Activated CD8-positive, alpha-beta memory T cell treated with anti-CD3 and anti-CD28 coated beads, Interleukin-2, amount 50 U/mL, for 1 hour (primary cell): ENCODE measurements around the gene UBL4B.

Experiments used
- DNase-seq: peaks from one replicate; pipeline ENCODE4 v3.0.0-alpha.2; 2020; ENCODE audit errors: extremely low read depth

Gene UBL4B

DNA sequence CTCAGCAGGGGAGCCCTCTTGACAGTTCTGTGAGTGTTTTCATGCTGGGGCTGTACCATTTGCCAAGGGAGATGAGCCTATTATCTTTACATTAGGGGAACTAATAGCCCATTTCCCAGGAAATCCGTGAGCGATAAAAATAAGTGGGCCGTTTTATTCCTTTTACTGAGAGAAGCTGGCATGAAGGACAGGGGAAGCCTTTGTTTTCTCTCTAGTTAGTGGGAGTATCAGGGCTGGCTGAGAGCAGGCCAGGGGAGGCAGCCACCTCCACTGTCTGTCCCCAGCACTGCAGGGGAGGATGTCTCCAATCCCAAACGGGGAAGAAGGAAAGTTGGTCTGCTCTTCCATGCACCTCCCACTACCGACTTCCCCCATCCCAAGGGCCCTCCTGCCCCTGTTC, 2.5 kb downstream of the UBL4B start:
- DNase-seq, result no peak

DNA sequence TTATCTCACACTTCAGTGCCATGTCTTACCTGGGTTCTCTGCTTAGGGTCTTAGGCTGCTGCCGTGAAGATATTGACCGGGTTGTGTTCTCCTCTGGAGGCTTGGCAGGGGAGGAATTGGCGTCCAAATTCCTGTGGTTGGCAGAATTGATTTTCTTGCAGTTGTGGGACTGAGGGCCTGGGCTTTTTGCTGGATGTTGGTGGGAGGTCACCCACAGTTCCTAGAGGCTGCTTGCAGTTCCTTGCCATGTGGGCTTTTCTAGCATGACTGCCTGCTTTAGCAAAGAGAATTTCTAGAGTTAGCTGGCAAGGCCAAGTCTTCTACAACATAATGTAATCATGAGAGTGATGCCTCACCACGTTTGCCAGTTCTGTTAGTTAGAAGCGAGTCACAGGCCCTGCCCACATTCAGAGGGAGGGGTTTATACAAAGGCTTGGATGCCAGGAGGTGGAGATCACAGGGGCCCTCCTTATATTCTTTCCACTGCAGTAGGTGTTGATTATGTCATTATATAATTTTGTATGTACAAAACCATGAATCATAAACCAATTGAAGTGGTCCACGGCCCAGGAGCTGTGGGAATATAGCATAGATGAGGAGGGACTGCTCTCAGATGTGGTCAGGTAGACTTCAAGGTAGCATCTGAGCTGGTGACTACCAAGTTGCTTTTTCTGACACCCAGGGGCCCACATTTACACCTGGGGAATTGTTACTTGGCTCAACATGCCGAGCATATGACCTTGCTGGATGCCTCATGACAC, 6.6 kb downstream of the UBL4B start:
- DNase-seq, result no peak

DNA sequence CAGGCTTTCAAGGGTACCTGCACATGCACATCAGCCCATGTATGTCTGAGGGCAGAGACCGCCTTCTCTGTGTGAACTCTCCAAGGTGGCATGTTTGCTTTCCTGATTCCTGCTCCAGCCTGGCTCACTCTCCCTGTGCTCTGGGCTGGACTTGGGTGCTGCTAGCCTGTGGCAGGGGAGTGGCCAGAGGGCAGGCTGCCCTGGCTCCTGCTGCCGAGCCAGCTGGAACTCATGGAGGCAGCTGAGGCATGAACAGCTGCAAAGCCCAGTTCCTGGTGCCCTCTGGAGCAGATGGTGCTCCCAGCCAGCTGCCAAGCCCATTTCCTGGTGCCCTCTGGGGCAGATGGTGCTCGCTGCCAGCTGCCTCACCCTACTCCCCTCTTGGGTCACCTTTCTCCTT, 7.6 kb downstream of the UBL4B start:
- no peak for DNase-seq

DNA sequence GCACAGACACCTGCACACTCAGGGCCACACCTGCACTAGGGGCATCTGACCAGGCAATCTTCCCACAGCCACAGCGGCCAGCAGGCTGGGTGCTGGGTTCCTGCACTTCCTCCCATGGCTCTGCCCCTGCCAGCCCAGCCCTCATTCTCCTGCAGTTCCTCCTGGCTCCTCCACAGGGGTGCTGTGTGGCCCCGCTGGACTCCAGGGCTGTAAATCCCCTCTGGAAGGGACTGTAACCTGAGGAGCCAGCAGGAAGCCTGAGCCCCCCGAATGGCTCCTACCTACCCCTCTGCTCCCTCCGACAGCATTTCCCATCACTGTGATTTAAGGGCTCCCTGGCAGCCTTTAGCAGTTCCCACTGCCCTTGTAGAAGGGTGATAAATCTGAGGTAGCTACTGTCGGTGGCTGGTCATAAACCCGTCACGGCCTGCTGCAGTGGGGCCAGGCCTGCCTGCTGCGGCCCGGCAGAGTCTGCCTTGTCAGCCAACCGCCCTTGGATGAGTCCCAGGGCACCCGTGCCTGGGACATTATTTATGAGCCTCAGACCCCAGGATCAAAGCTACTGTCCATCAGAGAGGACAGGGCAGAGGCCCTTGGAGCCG, 8.8 kb downstream of the UBL4B start:
- no peak for DNase-seq

DNA sequence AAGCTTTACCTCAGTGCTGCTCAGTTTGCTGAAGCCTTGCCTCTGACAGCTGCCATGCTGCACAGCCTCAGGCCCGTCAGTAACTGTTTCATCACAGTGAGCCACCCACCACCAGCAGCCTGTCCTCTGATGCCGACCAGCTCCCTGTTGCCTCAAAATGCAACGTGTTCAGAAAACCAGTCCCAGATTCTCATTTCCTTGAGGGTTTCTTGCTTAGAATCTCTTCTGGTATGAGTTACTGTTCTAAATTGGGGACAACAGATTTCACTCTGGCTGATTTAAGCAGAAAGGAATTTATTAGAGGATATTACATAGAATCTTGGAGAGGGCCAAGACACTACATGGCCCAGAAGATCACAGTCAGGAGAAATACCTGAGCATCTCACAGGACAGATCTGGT, 11.0 kb downstream of the UBL4B start:
- DNase-seq, result no peak

DNA sequence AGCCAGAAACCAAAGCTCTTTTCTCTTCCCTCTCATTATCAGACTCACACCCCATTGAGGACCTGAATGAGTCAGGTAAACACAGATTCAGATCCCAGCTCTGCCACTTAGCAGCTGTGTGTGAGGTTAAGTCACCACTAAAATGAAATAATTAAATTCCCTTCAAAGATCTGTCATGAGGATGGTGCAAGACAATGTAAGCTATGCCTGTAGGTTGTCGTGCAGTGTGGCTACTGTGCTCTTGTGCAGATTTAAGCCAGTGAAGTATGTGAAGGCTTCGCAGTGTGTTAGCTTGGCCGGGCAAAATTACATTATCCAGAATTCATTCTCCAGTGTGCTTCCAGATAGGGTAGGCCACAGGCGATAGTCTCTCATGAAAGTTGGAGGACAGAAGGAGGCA, 13.6 kb downstream of the UBL4B start:
- DNase-seq, result no peak

DNA sequence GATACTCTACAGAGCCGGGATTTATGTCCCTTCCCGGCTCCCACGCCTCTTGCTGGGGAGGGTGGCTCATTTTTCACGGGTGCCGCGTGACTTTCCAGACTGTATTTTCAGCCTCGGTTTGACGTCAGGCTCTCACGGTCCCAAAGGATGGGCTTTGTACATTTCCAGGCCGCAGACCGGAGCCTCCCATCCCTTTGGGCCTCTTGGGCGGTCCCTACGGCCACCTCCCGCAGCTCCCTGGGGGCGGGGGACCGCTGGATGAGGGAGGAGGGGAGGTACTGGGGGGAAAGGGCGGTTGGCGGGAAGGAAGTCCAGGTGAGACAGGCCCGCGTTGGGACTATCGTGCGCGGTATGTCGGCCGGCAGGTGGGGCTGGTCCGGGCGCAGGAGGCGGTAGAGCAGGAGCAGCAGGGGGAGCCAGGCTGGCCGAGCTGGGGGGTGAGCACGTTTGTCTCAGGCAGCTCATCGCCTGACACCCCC, 17.9 kb downstream of the UBL4B start:
- DNase-seq, result no peak

DNA sequence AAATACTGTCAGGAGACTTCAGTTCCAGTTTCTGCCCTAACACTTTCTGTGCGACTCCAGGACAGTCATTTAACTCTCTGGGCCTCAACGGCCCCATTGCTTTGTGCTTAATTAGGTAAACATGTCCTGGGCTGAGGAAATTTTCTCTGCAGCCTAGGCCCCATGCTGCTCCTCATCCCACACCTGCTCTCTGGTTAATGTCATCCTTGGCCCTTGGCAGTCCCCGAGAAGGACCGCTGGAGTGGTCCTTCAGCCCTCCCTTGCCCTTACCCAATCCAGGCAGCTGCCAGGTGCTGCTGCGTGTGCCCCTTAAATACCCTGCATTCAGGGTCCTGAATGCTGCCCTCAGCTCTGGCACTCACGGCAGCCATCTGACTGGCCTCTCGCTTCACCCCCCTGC, 18.7 kb downstream of the UBL4B start:
- no peak for DNase-seq

DNA sequence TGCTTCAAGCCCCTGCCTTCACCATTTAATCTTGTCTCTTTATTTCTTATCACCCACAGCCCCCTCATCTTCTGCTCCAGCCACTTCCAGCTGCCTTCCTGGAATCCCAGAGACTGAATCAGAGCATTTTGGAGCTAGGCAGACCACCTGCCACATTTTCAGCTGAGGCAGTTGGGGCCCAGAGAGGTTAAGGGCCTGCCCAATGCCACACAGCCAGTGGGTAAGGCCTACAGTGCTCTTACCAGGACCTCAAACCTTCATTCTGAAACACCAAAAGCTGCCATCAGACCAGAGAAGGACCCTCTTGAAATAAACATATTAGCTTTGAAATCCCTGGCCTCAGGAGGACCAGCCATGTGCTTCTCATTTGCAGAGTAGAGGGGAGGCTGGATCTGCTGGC, 20.4 kb downstream of the UBL4B start:
- DNase-seq, result no peak

DNA sequence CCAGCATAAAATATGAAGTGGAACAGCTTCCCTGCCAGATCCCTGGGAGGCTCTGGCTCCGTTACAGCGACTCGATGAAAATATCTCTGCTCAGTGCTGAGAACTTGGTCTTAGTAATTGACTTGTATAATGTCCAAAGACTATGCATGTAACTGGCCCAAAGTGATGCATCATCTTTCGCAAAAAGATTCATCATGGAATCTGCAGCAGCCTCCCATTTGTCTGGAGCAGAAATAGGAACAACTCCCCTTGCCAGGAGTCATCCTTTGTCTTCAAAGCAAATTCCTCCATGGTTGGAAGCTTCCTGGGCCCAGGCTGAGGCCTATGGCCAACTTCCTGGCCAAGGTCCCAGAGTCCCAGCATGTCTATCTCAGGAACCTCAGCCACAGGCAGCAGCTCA, 21.2 kb downstream of the UBL4B start:
- DNase-seq, result no peak

DNA sequence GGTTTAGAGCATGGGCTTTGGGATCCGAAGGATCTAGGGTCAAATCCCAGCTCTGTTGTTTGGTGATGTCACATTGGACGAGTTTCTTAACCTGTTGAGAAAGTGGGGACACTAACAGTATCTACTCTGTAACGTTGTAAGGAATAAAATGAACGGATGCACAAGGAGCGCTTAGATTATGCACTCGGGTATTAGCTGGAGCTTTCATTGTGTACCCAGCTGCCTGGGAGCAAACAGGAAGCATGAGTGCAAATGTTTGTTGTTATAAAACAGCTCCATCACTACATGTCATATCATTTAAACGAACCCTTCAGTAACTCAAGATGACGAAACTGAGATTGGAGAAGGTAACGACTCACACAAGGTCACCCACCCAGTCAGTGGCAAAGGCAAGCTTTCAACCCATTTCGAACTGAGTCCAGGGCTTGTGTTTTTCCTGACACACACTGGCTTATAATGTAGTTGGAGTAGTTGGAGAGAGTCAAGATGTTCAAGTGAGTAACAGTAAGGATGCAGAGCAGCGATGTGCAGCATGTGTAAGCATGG, 21.9 kb downstream of the UBL4B start:
- DNase-seq, result no peak

DNA sequence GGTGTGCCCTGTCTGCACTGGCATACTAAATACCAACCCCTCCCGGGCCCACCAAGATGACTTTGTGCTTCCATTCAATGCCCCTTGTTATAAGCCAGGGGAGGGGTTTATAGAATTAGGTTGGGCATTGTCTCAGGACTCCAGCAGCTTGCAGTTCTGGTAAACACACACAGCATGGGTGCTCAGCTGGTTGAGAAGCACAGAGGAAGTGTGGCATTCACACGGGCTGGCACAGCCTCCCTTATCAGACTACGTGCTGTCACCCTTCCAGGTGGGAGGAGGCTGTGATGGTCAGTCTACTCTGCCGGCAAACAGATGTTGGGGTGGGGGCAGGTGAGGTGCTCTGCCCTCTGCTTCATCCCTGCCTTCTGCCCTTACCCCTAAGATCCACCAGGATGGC, 23.0 kb downstream of the UBL4B start:
- no peak for DNase-seq

DNA sequence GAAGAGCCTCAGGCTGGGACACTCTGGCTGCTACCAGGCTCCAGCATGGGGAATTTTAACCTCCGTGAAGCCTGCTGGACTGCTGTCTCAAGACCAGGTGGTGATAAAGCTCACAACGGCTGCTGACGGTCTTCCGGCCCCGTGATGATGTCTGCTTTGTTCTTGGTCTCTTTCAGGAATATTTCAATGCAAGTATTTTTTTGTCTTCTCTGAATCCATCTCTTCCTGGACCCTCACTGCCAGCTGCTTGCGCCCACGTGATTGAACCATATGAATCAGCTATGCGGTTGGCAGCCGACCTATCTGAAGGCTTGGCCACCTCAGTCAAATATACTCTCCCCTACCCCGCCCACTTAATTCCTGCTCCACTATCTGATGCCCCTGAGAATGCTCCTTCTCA, 23.4 kb downstream of the UBL4B start:
- no peak for DNase-seq

DNA sequence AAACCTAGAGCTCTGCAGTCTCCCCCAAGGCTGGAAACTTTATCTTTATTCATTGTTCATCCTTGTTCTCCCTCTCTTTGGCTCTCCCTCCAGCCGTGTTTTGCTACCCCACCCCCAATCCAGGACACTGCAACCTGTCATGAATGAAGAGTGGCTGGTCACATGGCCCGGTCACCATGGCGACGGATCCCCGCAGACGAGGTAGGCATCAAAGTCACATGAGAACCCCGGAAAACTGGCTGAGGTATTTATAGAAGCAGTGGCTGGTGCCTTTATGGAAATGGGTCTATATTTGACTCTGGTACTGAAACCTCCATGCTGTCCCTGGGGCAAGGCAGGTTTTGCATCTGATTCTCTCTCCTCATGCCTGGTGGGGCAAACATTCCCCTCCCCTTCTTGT, 24.7 kb downstream of the UBL4B start:
- DNase-seq, result no peak

DNA sequence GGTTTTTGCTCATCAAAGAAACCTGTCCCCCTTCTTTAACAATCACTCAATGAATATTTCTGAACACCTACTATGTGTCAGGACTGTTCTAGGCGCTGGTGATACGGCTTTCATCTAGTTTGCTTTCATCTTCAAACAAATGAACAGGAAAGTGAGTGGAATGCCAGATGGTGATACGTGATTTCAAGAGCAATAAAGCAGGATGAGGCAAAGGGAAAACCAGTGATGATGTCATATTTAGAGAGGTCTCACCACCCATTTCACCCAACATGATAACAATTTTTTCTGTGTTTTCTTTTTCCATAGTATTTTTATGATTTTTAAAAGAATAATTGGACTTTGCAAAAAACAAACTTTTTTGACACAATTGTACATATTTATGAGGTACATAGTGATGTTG, 26.7 kb downstream of the UBL4B start:
- no peak for DNase-seq

DNA sequence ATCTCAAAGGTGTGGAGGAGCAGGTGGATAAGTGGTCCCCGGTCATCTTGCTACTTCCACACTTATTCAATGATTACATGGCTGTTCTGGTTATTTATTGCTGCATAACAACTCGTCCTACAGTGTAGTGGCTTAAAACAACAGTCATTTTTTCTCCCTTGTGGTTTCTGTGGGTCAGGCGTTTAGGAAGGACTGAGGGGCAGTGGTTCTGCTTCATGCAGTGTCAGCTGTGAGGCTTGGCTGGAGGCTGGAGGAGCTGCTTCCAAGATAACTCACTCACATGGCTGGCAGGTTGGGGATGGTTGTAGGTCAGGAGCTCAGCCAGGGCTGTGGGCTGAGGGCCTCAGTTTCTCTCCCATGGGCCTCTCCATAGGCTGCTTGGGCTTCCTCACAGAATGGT, 32.1 kb downstream of the UBL4B start:
- no peak for DNase-seq

DNA sequence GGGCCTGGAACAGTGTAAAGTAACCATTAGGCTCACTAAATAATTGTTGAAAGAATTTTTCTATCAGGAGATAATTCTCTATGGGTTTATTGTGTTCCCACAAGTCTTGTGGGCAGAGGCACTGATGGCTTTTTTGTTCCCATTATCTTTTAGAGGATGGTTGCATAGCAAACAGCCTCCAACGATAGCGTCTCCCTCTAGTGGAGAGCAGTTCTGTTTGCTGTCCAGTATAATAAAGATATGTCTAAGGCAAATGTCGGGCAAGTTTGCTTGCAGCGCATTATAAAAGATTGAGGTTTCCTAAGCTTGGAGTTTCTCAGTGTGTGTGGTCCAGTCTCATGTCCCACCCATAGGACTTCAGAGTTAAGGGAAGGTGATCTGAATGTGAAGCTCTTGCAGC, 36.7 kb downstream of the UBL4B start:
- no peak for DNase-seq

DNA sequence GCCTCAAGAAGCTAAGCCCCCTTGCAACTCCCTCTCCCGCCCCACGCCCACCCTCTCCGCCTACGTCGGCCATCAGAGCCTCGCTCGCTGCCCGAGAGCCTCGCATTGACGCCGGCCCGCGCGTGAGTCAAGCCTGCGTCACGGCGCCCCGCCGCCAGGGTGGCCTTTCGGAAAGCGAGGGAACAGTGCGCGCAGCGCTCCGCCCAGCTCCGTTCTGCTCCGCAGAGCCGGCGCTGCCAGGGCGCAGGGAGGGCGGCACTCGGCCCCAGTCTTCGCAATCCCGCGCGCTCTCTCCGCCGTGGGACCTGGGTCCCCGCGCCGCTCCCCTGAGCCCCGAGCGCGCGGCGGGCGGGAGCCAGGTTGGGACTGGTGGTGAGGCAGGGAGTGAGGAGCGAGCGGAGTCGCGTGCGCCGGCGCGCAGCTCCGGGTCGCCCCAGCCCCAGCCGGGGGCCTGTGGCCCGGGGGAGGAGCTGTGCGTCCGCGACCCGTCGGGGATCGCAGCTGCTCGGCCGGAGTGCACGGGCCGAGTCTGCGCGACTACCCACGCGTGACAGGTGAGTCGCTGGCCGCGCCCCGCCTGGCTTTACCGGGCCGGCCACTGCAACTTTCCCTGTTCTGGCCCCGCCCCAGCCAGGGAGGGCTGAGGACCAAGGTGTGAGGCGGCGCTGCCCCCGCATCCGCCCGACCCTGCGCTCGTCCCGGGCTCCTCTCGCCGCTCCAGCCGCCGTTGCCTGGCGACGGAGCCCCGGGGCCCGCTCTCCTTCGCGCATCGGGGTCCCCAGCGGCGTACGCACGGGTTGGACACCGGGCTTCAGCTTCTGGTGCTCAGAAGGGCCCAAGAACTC, 38.3 kb downstream of the UBL4B start, which contains the start of gene SLC6A17:
TSS of gene SLC6A17 (plus strand) at position 165 of the 845 bp plus-strand sequence. CDS start 16,436 bp downstream, outside the sequence.
- no peak for DNase-seq

DNA sequence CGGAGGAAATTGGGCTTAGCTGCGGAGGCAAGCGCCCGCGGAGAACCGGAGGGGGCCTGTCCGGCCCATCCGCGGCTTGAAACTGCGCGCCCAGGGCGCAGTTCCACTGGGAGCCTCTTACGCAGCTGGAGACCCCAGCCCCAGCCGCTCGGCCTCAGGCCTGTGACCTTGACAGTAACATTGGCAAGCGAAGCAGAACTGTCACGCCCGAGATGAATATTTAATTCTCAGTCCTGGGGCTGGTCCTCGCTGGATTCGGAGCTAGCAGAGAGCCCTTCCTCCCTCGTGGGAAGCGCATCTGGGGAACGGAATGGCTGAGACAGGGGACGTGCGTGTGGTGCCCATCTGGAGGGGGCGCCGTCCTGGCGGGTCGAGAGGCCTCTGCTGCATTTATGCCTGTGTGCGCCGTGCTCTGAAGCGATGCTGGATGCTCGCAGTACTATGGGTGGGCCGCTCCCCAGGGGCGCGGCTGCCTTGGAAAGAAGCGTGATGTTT, 39.0 kb downstream of the UBL4B start:
- DNase-seq, result no peak

DNA sequence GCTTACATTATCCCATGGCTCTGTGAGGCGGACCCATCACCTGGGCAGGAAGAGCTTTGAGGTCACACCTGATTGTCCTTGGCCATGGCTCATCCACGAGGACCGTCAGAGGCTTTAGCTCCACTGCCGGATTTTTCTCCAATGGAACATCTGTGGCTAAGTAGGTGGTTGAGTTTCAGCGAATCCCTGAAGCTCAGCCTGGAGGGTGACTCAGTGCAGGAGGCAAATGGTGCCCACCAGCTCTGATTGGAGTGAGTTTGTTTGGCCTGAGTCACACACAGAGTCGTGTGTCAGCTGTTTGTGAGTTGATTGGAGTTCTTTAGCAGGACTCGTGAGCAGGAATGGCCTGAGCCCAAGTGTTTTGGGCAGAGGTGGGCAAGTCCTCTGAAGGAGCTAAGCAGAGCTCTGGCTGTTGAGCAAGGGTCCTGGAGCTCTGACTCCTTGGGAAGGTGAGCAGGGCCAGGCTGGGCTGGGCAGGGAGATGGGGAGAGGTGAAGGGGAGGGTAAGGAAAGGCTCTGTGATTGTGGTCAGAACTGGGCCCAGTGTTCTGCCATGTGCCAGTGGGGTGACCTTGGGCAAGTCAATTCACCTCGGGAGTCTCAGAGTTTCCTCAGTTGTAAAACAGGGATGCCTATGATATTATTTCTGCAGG, 40.0 kb downstream of the UBL4B start:
- no peak for DNase-seq

DNA sequence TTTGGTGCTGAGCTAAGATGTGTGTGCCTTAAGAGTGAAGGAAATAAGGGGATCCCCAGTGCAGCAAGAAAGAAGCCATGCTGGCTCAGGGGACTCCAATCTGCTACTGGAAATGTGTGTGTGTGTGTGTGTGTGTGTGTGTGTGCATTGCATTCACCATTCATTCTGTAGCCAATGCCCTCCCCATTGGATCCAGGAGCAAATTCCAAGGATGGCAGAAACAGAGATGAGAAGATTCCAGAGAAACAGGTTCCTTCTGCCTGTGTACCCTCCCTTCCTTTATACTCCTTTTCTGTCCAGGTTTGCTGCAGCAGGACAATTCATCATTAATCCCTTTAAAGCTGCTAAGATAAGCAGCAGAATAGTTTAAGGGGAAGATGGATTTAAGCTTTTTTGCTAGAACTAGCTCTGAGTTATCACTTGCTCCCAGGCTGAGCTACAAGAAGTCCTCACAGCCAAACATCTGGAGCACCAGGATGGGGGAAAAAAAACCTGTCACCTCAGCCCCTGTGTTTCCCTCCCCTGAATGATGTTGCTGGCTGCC, 41.2 kb downstream of the UBL4B start:
- no peak for DNase-seq
